Prostate gland (tissue), 2 donors: Measurements from ENCODE around the gene B4GALT5.

Source experiments
- CTCF ChIP-seq, 4 experiments: fragments of 200-600 bp in 2 of 4; fragments of 450-650 bp in 2 of 4; sonication (generic) in 2 of 4; IDR thresholded peaks; 1 replicate in 3 of 4; 2 replicates in 1 of 4; pipeline ENCODE4 v1.5.1; 2016 to 2019; ENCODE audit warnings: antibody characterized with exemption in 4 of 4, mild to moderate bottlenecking in 2 of 4, moderate library complexity in 2 of 4
- POLR2AphosphoS5 ChIP-seq: sonication (generic); formaldehyde crosslinking; IDR thresholded peaks from one replicate; pipeline ENCODE4 v1.6.1; 2017; ENCODE audit warnings: antibody characterized with exemption

- TF ChIP-seq CTCF (IDR thresholded peaks at IDR 0.05) (no peak), POLR2AphosphoS5 (no peak)
These were observed 11.8 kb downstream of the B4GALT5 start for GRCh38 chr20:49701916-49702315.
